GM19455 (cell line): ENCODE measurements around the gene ELL2.
"Not testable (repeated sequence)": the region's sequence is repeated elsewhere in the genome, so short reads cannot be mapped to it uniquely, and the experiment has no call there.

ENCODE experiments used
- ATAC-seq: cut with Tn5 transposase; IDR thresholded peaks from one replicate; pipeline ENCODE4 v1.9.1; 2021; ENCODE audit not compliant: unreplicated experiment

The ELL2 gene

GRCh38 chr5:95862671-95863382 lies 98.8 kb downstream of the ELL2 start:
- no peak for ATAC-seq

- ATAC-seq, result no peak
Measured at GRCh38 chr5:95861864-95862561, 99.6 kb downstream of the ELL2 start.

GRCh38 chr5:95861221-95861863 lies 100.3 kb downstream of the ELL2 start:
- no peak for ATAC-seq

DNA sequence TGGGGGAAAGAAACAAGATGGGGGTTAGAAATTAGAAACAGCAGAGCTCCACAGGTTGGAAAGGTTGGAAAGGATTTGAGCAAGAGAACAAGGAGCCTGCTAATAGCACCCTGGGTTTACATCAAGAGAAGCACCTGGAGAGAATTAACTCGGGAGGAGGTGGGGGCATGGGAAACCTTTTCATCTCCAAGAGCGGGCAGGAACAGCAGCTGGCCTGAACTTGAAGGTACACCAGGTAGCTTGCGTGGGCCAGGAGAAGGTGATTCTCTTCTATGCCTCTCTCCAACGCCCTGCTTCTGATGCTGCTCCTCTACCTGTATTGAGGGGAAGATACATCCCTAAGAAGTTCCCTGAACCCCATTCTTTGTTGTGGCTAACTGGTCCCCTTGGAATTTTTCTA lies 102.0 kb downstream of the ELL2 start:
- ATAC-seq, result no peak

DNA sequence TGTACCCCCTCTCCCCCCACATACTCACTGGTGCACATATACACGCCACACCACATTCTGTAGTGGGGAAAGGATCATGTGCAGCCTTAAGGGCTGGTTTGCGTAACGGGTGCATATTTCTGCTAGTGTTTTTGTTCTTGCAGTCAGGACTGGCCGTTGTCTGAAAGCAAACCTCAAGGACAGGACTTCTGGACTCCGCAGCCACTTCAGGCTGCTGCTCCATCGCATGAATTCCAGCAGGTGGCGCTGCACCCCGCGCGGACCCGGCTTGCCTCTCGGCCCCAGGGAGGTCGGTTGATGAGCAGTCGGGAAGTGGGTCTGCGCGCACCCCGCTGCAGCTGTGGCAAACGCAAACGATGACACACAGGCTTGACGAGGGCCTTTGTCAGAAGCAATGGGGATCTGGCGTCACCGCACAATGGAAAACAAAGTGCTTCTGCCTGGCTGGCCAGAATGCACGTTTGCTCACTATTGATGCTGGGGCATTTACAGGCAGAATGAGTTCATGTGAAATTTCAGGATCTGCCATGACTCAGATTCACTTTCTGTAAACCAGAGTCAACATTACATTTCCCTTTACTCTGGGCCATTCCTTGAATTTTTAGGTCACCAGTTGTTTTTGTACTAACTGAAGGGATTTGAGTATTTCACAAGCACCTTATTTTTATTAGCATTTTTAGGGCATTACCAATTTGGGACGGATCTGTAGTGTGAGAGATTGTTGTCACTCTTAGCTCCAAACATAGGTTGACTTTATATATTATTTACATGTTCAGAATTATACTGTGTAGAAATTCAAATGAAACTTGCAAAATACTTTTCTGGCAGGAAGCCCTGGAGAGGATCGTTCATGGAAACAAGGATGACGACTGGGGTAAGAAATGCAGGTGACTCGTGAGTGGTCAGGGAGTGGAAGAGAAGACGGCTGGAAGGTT lies 102.7 kb downstream of the ELL2 start:
- ATAC-seq, result peak; percentile 93

- no peak for ATAC-seq
Measured at GRCh38 chr5:95858023-95858461, 103.6 kb downstream of the ELL2 start.

- no peak for ATAC-seq
Measured at GRCh38 chr5:95857185-95857945, 104.3 kb downstream of the ELL2 start.

GRCh38 chr5:95856501-95856981 lies 105.1 kb downstream of the ELL2 start:
- ATAC-seq, result no peak

DNA sequence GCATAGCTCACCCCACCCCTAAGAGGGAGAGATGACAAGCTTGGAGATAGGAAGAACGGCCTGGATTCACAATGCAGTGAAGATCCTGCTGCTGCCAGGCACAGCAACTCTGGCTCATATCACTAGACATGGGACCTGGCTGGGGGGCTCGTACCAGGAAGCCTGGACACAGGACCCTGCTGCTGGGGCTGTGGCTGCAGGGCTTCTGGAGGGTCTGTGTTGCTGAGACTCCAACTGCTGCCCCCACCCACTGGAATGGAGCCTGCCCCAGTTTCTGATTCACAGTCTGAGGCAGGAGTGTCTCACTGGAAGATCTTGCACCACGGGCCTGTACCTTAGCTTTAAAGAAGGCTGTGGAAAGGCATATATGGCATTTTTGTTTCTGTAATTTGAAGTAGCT lies 108.2 kb downstream of the ELL2 start:
- no peak for ATAC-seq

- no peak for ATAC-seq
Measured at GRCh38 chr5:95852567-95852966, 109.1 kb downstream of the ELL2 start.

GRCh38 chr5:95851141-95851540 lies 110.5 kb downstream of the ELL2 start:
- ATAC-seq, result not testable (repeated sequence)

DNA sequence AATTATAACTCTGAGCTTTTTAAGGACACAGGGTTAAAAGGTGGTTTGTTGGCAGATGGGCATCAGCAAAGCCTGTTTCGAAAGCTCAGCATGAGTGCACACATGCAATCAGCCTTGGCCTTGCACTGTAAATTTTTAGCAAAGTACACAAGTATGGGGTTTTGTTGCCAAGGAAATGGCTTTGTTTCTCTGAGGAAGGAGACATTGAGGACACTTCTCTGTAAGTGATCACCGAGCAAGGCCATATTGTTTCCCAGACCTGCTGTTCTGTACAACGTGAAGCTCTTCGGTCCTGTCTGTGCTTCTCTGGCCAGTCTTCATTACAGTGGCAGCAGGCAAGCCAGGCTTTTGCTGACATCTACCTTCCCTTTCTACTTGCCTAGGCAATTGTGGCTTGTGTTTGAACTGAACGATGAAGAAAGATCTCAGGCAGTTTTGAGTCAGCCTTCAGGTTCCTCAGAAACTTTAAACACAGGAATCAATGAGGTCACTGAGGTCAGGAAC lies 111.2 kb downstream of the ELL2 start:
- ATAC-seq, result no peak

DNA sequence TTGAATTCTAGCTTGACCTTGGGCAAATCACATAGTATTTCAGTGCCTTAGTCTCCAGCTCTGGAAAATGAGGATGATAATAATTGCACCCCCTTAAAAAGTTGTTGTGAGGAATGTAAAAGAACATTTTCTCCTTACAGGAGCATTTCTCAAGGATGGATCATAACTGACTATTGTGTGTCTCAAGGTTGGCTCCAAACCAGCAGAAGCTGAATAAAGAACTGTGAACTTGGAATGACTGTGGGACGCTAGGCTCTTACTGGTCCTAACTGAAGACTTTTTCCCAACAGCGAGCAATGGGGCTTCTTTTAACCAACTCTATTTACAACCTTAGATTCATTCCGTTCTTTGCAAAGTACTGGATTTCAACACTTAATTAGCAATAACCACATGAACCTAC lies 113.0 kb downstream of the ELL2 start:
- ATAC-seq, result no peak

GRCh38 chr5:95847261-95847592 lies 114.4 kb downstream of the ELL2 start:
- no peak for ATAC-seq

- peak; percentile 66 for ATAC-seq
Measured at GRCh38 chr5:95846554-95847260, 114.9 kb downstream of the ELL2 start.

DNA sequence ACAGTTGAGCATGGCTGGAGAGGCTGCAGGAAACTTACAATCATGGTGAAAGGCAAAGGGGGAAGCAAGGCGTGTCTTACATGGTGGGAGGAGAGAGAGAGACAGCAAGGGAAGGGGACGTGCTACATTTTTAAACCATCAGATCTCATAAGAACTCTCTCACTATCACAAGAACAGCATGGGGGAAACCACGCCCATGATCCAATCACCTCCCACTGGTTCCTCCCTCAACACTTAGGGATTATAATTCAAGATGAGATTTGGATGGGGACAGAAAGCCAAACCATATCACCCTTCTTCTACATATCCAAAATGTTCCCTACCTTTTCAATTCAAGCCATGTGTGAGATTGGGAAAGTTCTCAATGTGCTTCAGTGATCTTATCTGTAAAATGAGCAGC lies 116.3 kb downstream of the ELL2 start:
- ATAC-seq, result no peak

- ATAC-seq, result no peak
Measured at GRCh38 chr5:95843733-95844223, 117.9 kb downstream of the ELL2 start.

DNA sequence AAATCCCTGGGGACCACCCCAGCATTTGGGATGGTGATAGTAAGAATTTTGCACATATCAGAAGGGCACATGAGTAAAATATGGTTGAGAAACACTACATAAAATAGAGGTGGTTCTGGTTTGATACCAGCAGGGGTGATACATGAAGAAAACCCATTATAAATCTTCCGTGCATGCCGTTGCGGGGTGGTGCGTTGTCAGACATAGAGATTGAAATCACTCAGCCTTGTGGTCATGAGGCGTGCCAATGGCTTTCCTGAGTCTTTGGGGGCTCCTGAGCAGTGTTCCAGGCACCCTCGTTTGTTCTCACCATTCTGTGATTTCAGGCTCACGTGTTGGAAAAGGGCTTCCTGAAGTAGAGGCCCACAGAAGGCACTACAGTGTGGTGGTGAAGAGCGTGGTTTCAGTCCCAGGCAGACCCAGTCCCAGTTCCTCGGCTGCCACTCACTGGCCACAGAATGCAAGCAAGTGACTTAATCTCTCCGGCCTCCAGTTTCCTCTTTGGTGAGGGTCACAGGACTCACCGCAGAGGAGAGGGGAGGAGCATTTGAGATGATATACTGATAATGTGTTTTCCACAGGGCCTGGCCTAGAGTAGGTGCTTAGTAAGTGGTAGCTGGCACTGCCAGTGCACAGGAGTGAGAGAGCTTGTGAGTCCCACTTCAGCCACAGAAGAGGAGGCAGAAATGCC lies 118.7 kb downstream of the ELL2 start:
- ATAC-seq, result peak; percentile 86
